Measurements from ENCODE around the gene FAM114A1.
"Not testable (repeated sequence)": the region's sequence is repeated elsewhere in the genome, so short reads cannot be mapped to it uniquely, and the experiment has no call there.

FAM114A1 gene

GRCh38 chr4:38904682-38905081 lies 37.1 kb downstream of the FAM114A1 start:
- DNase-seq: no peak

- peak; percentile 63 for DNase-seq
These were observed 38.2 kb downstream of the FAM114A1 start for GRCh38 chr4:38905652-38906385.

- DNase-seq: no peak
These were observed 40.2 kb downstream of the FAM114A1 start for GRCh38 chr4:38907696-38908270.

- no peak for DNase-seq
These were observed 41.4 kb downstream of the FAM114A1 start for GRCh38 chr4:38909015-38909414.

- DNase-seq: no peak
These were observed 43.7 kb downstream of the FAM114A1 start for GRCh38 chr4:38911257-38911656.

GRCh38 chr4:38914854-38915253 lies 47.2 kb downstream of the FAM114A1 start:
- DNase-seq: no peak

- not testable (repeated sequence) for DNase-seq
These were observed 48.7 kb downstream of the FAM114A1 start for GRCh38 chr4:38916267-38916666.

GRCh38 chr4:38917481-38918025 lies 49.9 kb downstream of the FAM114A1 start:
- no peak for DNase-seq

- DNase-seq: no peak
These were observed 51.9 kb downstream of the FAM114A1 start for GRCh38 chr4:38919494-38919893.

GRCh38 chr4:38920186-38920585 lies 52.6 kb downstream of the FAM114A1 start:
- DNase-seq: no peak

- DNase-seq: no peak
These were observed 53.1 kb downstream of the FAM114A1 start for GRCh38 chr4:38920677-38921076.

- DNase-seq: no peak
These were observed 53.5 kb downstream of the FAM114A1 start for GRCh38 chr4:38921151-38921550.

- no peak for DNase-seq
These were observed 56.1 kb downstream of the FAM114A1 start for GRCh38 chr4:38923746-38924145.

- no peak for DNase-seq
These were observed 56.7 kb downstream of the FAM114A1 start for GRCh38 chr4:38924353-38924752.

GRCh38 chr4:38925492-38926413 lies 58.1 kb downstream of the FAM114A1 start:
- no peak for DNase-seq

- no peak for DNase-seq
These were observed 59.3 kb downstream of the FAM114A1 start for GRCh38 chr4:38926896-38927295.

- no peak for DNase-seq
These were observed 61.0 kb downstream of the FAM114A1 start for GRCh38 chr4:38928568-38928967.

- DNase-seq: no peak
These were observed 61.4 kb downstream of the FAM114A1 start for GRCh38 chr4:38928974-38929373.

GRCh38 chr4:38930204-38930603 lies 62.6 kb downstream of the FAM114A1 start:
- no peak for DNase-seq

GRCh38 chr4:38930707-38931106 lies 63.1 kb downstream of the FAM114A1 start:
- no peak for DNase-seq

GRCh38 chr4:38931125-38931524 lies 63.5 kb downstream of the FAM114A1 start:
- no peak for DNase-seq

- DNase-seq: peak; percentile 85
These were observed 67.9 kb downstream of the FAM114A1 start for GRCh38 chr4:38935391-38936073.

GRCh38 chr4:38939165-38939564 lies 71.6 kb downstream of the FAM114A1 start:
- DNase-seq: no peak

Measured in OCI-M1 (cell line).